PC-3 (cell line): ENCODE data around the gene DOK7.

Experiments
- EZH2phosphoT487 ChIP-seq: fragments of 300-600 bp; sonication (generic); IDR thresholded peaks from 2 replicates; pipeline ENCODE4 v1.6.1; 2018; ENCODE audit warnings: mild to moderate bottlenecking, antibody characterized with exemption, low read length, borderline replicate concordance
- TF ChIP-seq, protein P1 (sequence below): fragments of 300-600 bp; sonication (generic); conservative IDR thresholded peaks from 2 replicates; pipeline ENCODE4 v1.5.1; 2017; ENCODE audit warnings: antibody characterized with exemption, low read depth, mild to moderate bottlenecking, low read length

DNA sequence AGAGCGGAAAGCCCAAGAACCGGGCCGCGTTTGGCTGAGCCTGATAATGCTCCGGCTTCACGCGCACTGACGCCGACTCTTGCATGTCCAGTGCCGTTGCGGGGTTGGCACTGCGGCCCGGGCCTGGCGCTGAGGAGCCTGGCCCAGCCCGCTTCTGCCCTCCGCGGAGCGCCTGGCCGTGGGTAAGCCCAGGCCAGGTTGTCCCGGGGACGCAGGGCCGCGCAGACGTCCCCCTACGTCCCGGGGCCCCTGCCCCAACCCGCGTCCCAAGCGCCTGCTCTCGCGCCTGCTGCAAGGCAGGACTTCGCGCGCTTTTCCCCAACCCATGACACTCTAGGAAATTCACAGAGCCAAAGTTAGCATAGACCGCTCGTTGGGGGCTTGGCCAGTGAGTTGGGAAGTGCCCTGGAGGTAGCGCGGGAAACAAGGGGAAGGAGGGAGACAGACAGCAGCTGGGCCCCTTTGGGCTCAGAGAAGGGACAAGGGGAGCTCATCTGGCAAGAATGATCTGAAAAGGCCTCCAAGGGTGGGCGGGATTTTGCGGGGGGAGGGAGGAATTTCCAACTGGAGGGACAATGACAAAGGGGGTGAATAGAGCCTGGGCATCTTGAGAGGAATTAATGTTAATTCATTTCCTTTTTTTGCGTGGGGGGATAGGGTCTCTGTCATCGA, 69.8 kb downstream of the DOK7 start:
- TF ChIP-seq, protein P1, sequence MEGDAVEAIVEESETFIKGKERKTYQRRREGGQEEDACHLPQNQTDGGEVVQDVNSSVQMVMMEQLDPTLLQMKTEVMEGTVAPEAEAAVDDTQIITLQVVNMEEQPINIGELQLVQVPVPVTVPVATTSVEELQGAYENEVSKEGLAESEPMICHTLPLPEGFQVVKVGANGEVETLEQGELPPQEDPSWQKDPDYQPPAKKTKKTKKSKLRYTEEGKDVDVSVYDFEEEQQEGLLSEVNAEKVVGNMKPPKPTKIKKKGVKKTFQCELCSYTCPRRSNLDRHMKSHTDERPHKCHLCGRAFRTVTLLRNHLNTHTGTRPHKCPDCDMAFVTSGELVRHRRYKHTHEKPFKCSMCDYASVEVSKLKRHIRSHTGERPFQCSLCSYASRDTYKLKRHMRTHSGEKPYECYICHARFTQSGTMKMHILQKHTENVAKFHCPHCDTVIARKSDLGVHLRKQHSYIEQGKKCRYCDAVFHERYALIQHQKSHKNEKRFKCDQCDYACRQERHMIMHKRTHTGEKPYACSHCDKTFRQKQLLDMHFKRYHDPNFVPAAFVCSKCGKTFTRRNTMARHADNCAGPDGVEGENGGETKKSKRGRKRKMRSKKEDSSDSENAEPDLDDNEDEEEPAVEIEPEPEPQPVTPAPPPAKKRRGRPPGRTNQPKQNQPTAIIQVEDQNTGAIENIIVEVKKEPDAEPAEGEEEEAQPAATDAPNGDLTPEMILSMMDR, result no peak
- TF ChIP-seq EZH2phosphoT487, result no peak
